ENCODE measurements around the gene DHRS13. TPM values are rescaled to one million over a fixed set of nuclear protein-coding genes. Genes with fewer than 3 reads are reported as not detected.

Gene DHRS13
- polyA plus RNA-seq, 1 donor (not counting 4 experiments of a cell fraction or from before 2014, with no cell fraction given) = 3.4 TPM

GRCh38 chr17:28899212-28899815 lies 3.6 kb downstream of the DHRS13 start:
- peaks cover 13% of the 10 kb centered on the region for H3K79me2 ChIP-seq (ENCODE audit: control insufficient read depth, insufficient read depth, low read length)
- no peak overlapping the region for H3K9ac ChIP-seq (ENCODE audit: control insufficient read depth, extremely low read depth, insufficient read depth, low read length)
- H3K9me3 ChIP-seq (ENCODE audit: control insufficient read depth, low read depth, low read length) = no peaks in the 10 kb centered on the region
- no peaks in the 10 kb centered on the region for H4K20me1 ChIP-seq (ENCODE audit: control insufficient read depth, extremely low read depth, insufficient read depth, low read length)
- TF ChIP-seq CTCF (optimal IDR thresholded peaks at IDR 0.05 in 1 of 3, IDR thresholded peaks at IDR 0.05 in 1 of 3, conservative IDR thresholded peaks at IDR 0.05 in 1 of 3; ENCODE audit: extremely low read depth in 1 of 3, insufficient read depth in 2 of 3, low read length in 3 of 3) = no peak
- no peak for TF ChIP-seq EZH2 (IDR thresholded peaks at IDR 0.05; ENCODE audit: low read length)
- H3K4me2 ChIP-seq (ENCODE audit: control insufficient read depth, extremely low read depth, insufficient read depth, low read depth, low read length) = no peak overlapping the region
- H3K4me1 ChIP-seq (ENCODE audit: control insufficient read depth, extremely low read depth, insufficient read depth, low read length) = peaks cover 29% of the 10 kb centered on the region
- no peak overlapping the region for H3K27ac ChIP-seq (ENCODE audit: control insufficient read depth, insufficient read depth, low read length)
- no peak overlapping the region for H3K4me3 ChIP-seq (ENCODE audit: control insufficient read depth in 2 of 3, extremely low read depth in 1 of 3, insufficient read depth in 2 of 3, low read depth in 1 of 3, low read length in 3 of 3)
- H2AFZ ChIP-seq (ENCODE audit: control insufficient read depth, low read length) = no peak overlapping the region
- DNase-seq (ENCODE audit: low read depth, low spot score) (no peak), FAIRE-seq (no peak)
- H3K9me1 ChIP-seq (ENCODE audit: control insufficient read depth, extremely low read depth, insufficient read depth, low read length) = peaks cover 3% of the 10 kb centered on the region
- H3K36me3 ChIP-seq (ENCODE audit: control insufficient read depth in 2 of 2, extremely low read depth in 1 of 2, insufficient read depth in 2 of 2, low read length in 2 of 2) = peaks cover 0 to 3% of the 10 kb centered on the region in 2 experiments
- H3K27me3 ChIP-seq (ENCODE audit: control insufficient read depth, extremely low read depth, insufficient read depth, low read length) = no peaks in the 10 kb centered on the region
- dilution Hi-C loops (cut with MboI; ENCODE audit: extremely low pct_ligation_motif_present, low sequenced_read_pairs) = no loop called here

- Histone ChIP-seq H3K9me1 (ENCODE audit: control insufficient read depth, extremely low read depth, insufficient read depth, low read length) (peaks cover 3% of the 10 kb centered on the region), H2AFZ (ENCODE audit: control insufficient read depth, low read length) (no peak overlapping the region), H3K27ac (ENCODE audit: control insufficient read depth, insufficient read depth, low read length) (no peak overlapping the region), H3K9ac (ENCODE audit: control insufficient read depth, extremely low read depth, insufficient read depth, low read length) (no peak overlapping the region), H4K20me1 (ENCODE audit: control insufficient read depth, extremely low read depth, insufficient read depth, low read length) (no peaks in the 10 kb centered on the region), H3K79me2 (ENCODE audit: control insufficient read depth, insufficient read depth, low read length) (peaks cover 13% of the 10 kb centered on the region), H3K4me2 (ENCODE audit: control insufficient read depth, extremely low read depth, insufficient read depth, low read depth, low read length) (no peak overlapping the region), H3K4me3 (ENCODE audit: control insufficient read depth in 2 of 3, extremely low read depth in 1 of 3, insufficient read depth in 2 of 3, low read depth in 1 of 3, low read length in 3 of 3) (no peak overlapping the region), H3K9me3 (ENCODE audit: control insufficient read depth, low read depth, low read length) (no peaks in the 10 kb centered on the region), H3K27me3 (ENCODE audit: control insufficient read depth, extremely low read depth, insufficient read depth, low read length) (no peaks in the 10 kb centered on the region), H3K36me3 (ENCODE audit: control insufficient read depth in 2 of 2, extremely low read depth in 1 of 2, insufficient read depth in 2 of 2, low read length in 2 of 2) (peaks cover 0 to 3% of the 10 kb centered on the region in 2 experiments), H3K4me1 (ENCODE audit: control insufficient read depth, extremely low read depth, insufficient read depth, low read length) (peaks cover 33% of the 10 kb centered on the region)
- dilution Hi-C loops (cut with MboI; ENCODE audit: extremely low pct_ligation_motif_present, low sequenced_read_pairs) = no loop called here
- no peak for TF ChIP-seq CTCF (optimal IDR thresholded peaks at IDR 0.05 in 1 of 3, IDR thresholded peaks at IDR 0.05 in 1 of 3, conservative IDR thresholded peaks at IDR 0.05 in 1 of 3; ENCODE audit: extremely low read depth in 1 of 3, insufficient read depth in 2 of 3, low read length in 3 of 3)
- no peak for TF ChIP-seq EZH2 (IDR thresholded peaks at IDR 0.05; ENCODE audit: low read length)
- DNase-seq (ENCODE audit: low read depth, low spot score) (no peak), FAIRE-seq (no peak)
Measured at GRCh38 chr17:28898527-28898955, 4.3 kb downstream of the DHRS13 start.

All from keratinocyte (primary cell).